ENCODE data around the gene SRP9.
"Not testable (repeated sequence)": the region's sequence is repeated elsewhere in the genome, so short reads cannot be mapped to it uniquely, and the experiment has no call there.

The SRP9 gene

DNA sequence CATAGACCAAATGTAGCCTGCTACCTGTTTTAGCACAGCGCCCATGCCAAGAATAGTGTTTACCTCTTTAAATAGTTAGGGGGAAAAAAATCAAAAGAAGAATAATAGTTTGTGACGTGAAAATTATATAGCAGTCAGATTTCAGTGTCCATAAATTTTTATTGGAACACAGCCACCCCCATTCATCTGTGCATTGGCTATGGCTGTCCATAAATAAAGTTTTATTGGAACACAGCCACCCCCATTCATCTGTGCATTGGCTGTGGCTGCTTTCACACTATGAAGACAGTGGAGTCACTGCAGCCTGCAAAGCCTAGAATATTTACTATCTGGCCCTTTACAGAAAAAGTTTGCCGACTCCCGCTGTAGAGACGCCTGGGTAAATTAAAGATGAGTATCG, 53.2 kb downstream of the SRP9 start:
- no peak overlapping the region for H3K27ac ChIP-seq
- TF ChIP-seq, protein P1, sequence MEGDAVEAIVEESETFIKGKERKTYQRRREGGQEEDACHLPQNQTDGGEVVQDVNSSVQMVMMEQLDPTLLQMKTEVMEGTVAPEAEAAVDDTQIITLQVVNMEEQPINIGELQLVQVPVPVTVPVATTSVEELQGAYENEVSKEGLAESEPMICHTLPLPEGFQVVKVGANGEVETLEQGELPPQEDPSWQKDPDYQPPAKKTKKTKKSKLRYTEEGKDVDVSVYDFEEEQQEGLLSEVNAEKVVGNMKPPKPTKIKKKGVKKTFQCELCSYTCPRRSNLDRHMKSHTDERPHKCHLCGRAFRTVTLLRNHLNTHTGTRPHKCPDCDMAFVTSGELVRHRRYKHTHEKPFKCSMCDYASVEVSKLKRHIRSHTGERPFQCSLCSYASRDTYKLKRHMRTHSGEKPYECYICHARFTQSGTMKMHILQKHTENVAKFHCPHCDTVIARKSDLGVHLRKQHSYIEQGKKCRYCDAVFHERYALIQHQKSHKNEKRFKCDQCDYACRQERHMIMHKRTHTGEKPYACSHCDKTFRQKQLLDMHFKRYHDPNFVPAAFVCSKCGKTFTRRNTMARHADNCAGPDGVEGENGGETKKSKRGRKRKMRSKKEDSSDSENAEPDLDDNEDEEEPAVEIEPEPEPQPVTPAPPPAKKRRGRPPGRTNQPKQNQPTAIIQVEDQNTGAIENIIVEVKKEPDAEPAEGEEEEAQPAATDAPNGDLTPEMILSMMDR (IDR thresholded peaks at IDR 0.05), result no peak
- no peak for TF ChIP-seq ZFX (IDR thresholded peaks at IDR 0.05; ENCODE audit: borderline replicate concordance)

DNA sequence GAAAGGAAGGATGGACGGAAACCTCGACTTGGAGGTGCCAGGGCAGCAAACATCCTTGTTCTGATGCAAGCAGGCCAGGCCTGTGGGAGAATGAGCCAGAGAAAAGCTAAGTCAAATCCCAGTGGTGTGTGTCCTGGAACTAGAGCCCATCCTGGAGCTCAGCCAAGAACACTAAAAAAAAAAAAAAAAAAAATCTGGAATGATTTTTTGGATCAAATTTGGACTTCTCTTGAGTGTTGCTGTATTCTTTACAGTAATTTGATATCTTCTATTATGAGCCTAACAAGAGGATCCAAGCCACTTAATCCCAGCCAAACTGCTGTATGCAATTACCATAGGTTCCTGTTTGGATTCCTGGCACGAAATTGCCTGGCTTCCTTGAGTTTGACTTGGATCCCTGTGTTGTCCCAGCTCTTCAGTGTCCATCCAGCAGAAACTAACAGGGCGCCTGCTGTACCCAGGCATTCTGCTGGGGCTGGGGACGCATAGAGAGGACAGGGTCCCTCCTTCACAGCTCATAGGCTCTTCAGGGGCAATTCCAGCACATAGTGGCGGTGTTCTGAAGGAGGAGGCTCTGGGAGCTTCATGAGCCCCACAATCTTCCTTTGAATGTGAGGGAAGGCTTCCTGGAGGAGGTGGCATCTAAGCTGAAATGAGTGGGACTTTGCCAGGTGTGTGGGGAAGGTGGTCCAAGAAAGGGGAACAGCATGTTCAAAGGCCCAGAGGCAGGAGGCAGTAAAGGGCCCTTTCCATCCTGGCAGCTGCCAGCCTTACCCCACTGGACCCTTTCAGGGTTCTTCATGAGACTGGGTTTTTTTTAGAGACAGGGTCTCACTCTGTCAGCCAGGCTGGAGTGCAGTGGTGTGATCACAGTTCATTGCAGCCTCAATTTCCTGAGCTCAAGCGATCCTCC, 57.0 kb downstream of the SRP9 start:
- peak overlapping the region; percentile 65 for H3K27ac ChIP-seq
- TF ChIP-seq, protein P1 (IDR thresholded peaks at IDR 0.05), result no peak
- TF ChIP-seq ZFX (IDR thresholded peaks at IDR 0.05; ENCODE audit: borderline replicate concordance), result no peak

DNA sequence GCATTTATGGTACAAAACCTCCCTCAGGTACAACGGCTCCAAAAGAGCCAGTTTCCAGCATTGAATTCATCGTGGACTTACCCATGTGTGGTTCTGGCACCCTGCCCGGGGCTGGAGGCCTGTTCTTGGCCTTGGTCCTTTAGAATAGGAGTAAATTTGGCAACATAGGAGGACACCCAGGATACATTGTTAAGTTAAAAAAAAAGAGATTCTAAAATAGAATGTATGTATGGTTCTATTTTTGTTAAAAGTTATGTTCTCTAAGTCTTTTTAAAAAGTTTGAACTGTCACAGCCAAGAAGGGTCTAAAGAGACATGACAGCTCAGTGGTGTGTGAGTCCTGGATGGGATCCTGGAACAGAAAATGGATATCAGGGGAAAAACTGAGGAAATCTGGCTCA, 58.2 kb downstream of the SRP9 start:
- TF ChIP-seq ZFX (IDR thresholded peaks at IDR 0.05; ENCODE audit: borderline replicate concordance), result no peak
- TF ChIP-seq, protein P1 (IDR thresholded peaks at IDR 0.05), result no peak
- H3K27ac ChIP-seq, result no peak overlapping the region

DNA sequence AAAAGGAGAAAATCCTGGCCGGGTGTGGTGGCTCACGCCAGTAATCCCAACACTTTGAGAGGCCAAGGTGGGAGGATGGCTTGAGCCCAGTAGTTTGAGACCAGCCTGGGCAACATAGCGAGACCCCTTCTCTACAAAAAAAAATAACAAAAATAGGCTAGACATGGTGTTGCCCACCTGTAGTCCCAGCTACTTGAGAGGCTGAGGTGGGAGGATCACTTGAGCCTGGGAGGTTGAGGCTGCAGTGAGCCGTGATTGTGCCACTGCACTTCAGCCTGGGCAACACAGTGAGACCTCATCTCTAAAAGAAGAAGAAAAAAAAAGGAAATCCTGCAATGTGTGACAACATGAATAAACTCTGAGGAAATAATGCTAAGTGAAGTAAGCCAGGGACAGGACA, 58.7 kb downstream of the SRP9 start:
- H3K27ac ChIP-seq, result not testable (repeated sequence)

DNA sequence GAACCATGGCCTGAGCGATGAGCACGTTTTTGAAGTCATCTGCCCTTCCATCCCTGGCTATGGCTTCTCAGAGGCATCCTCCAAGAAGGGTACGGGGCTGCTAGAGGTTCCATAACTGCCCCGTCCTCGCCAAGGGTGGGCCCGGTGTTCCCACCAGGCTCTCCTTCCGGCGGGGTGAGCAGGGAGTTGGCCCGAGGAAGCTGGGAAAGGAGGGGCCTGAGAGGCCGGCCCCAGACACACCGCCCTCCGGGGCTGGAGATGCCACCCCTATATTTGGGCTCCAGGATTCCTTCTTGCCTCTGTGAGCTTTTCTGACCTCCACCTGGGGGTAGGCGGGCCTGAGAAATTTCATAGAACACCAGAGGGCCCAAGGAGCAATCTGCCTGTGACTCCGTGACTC, 61.2 kb downstream of the SRP9 start:
- no peak overlapping the region for H3K27ac ChIP-seq
- TF ChIP-seq, protein P1 (IDR thresholded peaks at IDR 0.05), result no peak
- no peak for TF ChIP-seq ZFX (IDR thresholded peaks at IDR 0.05; ENCODE audit: borderline replicate concordance)
